ENCODE measurements around the gene PNMA1. TPM values are rescaled to one million over a fixed set of nuclear protein-coding genes. Genes with fewer than 3 reads are reported as not detected.

The PNMA1 gene
- total RNA-seq, 1 experiment from 2014 or later: 24.6 TPM

DNA sequence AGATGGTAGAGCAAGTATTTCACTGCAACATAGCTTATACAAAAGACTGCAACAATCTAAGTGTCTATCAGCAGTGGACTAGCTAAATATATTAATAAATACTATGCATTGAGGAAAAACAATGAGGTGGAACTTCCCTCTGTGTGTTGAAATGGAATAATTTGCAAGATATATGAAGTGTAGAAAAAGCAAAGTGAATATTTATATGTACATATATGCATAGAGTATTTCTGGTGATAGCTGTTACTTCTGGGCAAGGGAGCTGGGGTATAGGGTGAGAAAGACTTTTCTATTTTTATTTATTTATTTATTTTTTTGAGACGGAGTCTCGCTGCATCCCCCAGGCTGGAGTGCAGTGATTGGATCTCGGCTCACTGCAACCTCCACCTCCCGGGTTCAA is 35.5 kb downstream of the PNMA1 start:
- CTCF ChIA-PET: no interaction called here
- DNase-seq (ENCODE audit: low read depth, low spot score): no peak

GRCh38 chr14:73674986-73675385 is 39.2 kb downstream of the PNMA1 start:
- ChIA-PET RAD21 (ENCODE audit: low non-redundant PET in 1 of 2, low total read pairs in 2 of 2, uncharacterized antibody in 2 of 2, unreplicated experiment in 2 of 2) (no interaction called here), POLR2A (no interaction called here), CTCF (interaction anchor here (0.5 to 1.2 kb wide), 2 partner anchors 13 to 85 kb away, joined by 3 to 4 read pairs; a partner anchor contains a TSS)
- intact Hi-C loops (cut with micrococcal nuclease): no loop called here
- no peaks in the 10 kb centered on the region for H4K20me1 ChIP-seq (ENCODE audit: insufficient read depth)
- no peak overlapping the region for H3K27ac ChIP-seq (ENCODE audit: low read depth, low read length)
- no peak overlapping the region for H2AFZ ChIP-seq (ENCODE audit: low read depth, low read length, poor library complexity, severe bottlenecking)
- H3K4me3 ChIP-seq (replicated peaks in 1 of 2; ENCODE audit: low read depth in 1 of 2, low read length in 2 of 2): no peak overlapping the region
- ATAC-seq (no peak), DNase-seq (ENCODE audit: low read depth, low spot score) (no peak)
- TF ChIP-seq JUND (IDR thresholded peaks at IDR 0.05) (no peak), YY1 (IDR thresholded peaks at IDR 0.05; ENCODE audit: extremely low read depth, insufficient replicate concordance, low read depth, low read length) (no peak), FOSL1 (IDR thresholded peaks at IDR 0.05; ENCODE audit: low read depth) (no peak), CBX3 (IDR thresholded peaks at IDR 0.05; ENCODE audit: low read depth) (no peak), EGR1 (IDR thresholded peaks at IDR 0.05; ENCODE audit: low read depth) (no peak), POLR2A (IDR thresholded peaks at IDR 0.05; ENCODE audit: borderline replicate concordance, extremely low read depth, insufficient read depth, insufficient read length) (no peak), SRF (IDR thresholded peaks at IDR 0.05; ENCODE audit: low read depth) (no peak), ATF3 (IDR thresholded peaks at IDR 0.05) (no peak)
- TF ChIP-seq, protein P1, sequence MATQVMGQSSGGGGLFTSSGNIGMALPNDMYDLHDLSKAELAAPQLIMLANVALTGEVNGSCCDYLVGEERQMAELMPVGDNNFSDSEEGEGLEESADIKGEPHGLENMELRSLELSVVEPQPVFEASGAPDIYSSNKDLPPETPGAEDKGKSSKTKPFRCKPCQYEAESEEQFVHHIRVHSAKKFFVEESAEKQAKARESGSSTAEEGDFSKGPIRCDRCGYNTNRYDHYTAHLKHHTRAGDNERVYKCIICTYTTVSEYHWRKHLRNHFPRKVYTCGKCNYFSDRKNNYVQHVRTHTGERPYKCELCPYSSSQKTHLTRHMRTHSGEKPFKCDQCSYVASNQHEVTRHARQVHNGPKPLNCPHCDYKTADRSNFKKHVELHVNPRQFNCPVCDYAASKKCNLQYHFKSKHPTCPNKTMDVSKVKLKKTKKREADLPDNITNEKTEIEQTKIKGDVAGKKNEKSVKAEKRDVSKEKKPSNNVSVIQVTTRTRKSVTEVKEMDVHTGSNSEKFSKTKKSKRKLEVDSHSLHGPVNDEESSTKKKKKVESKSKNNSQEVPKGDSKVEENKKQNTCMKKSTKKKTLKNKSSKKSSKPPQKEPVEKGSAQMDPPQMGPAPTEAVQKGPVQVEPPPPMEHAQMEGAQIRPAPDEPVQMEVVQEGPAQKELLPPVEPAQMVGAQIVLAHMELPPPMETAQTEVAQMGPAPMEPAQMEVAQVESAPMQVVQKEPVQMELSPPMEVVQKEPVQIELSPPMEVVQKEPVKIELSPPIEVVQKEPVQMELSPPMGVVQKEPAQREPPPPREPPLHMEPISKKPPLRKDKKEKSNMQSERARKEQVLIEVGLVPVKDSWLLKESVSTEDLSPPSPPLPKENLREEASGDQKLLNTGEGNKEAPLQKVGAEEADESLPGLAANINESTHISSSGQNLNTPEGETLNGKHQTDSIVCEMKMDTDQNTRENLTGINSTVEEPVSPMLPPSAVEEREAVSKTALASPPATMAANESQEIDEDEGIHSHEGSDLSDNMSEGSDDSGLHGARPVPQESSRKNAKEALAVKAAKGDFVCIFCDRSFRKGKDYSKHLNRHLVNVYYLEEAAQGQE (IDR thresholded peaks at IDR 0.05; ENCODE audit: low read depth): no peak
- no peak overlapping the region for H3K9ac ChIP-seq (ENCODE audit: low read length)
- H3K4me1 ChIP-seq (ENCODE audit: control insufficient read depth in 1 of 2, insufficient read depth in 2 of 2, low read length in 2 of 2): peaks cover 2 to 4% of the 10 kb centered on the region in 2 experiments; a peak in 2 of 4 replicates
- no peak overlapping the region for H3K4me2 ChIP-seq (ENCODE audit: low read length)
- no peaks in the 10 kb centered on the region for H3K79me2 ChIP-seq (ENCODE audit: insufficient read depth, low read length)
- H3K9me2 ChIP-seq (ENCODE audit: insufficient read depth): no peaks in the 10 kb centered on the region
- H3K9me3 ChIP-seq (ENCODE audit: control insufficient read depth in 1 of 2, insufficient read depth in 1 of 2, low read depth in 1 of 2, low read length in 2 of 2): no peaks in the 10 kb centered on the region
- no peaks in the 10 kb centered on the region for H3K36me3 ChIP-seq (ENCODE audit: control insufficient read depth in 1 of 2, insufficient read depth in 2 of 2, low read length in 2 of 2)
- no peaks in the 10 kb centered on the region for H3K27me3 ChIP-seq (ENCODE audit: insufficient read depth, low read length)
- BruUV-seq (replicated peaks): no TSS peak

More for the DNA sequence above, 35.5 kb downstream of the PNMA1 start:
- Histone ChIP-seq H4K20me1 (ENCODE audit: insufficient read depth) (no peaks in the 10 kb centered on the region), H3K4me3 (replicated peaks in 1 of 2; ENCODE audit: low read depth in 1 of 2, low read length in 2 of 2) (no peak overlapping the region), H3K79me2 (ENCODE audit: insufficient read depth, low read length) (no peaks in the 10 kb centered on the region), H3K9me3 (ENCODE audit: control insufficient read depth in 1 of 2, insufficient read depth in 1 of 2, low read depth in 1 of 2, low read length in 2 of 2) (no peaks in the 10 kb centered on the region), H3K36me3 (ENCODE audit: control insufficient read depth in 1 of 2, insufficient read depth in 2 of 2, low read length in 2 of 2) (no peaks in the 10 kb centered on the region), H3K27ac (ENCODE audit: low read depth, low read length) (no peak overlapping the region), H3K9ac (ENCODE audit: low read length) (no peak overlapping the region), H2AFZ (ENCODE audit: low read depth, low read length, poor library complexity, severe bottlenecking) (no peak overlapping the region), H3K4me2 (ENCODE audit: low read length) (no peak overlapping the region), H3K9me2 (ENCODE audit: insufficient read depth) (no peaks in the 10 kb centered on the region), H3K4me1 (ENCODE audit: control insufficient read depth in 1 of 2, insufficient read depth in 2 of 2, low read length in 2 of 2) (peaks cover 2 to 4% of the 10 kb centered on the region in 2 experiments; a peak in 2 of 4 replicates), H3K27me3 (ENCODE audit: insufficient read depth, low read length) (no peaks in the 10 kb centered on the region)
- no peak for ATAC-seq
- no TSS peak for BruUV-seq (replicated peaks)
- ChIA-PET POLR2A (interaction anchor here (0.8 kb wide), 1 partner anchor 14 kb away, joined by 3 read pairs; no protein-coding TSS in a partner anchor), RAD21 (ENCODE audit: low non-redundant PET in 1 of 2, low total read pairs in 2 of 2, uncharacterized antibody in 2 of 2, unreplicated experiment in 2 of 2) (no interaction called here)
- TF ChIP-seq RAD21 (IDR thresholded peaks at IDR 0.05; ENCODE audit: low read depth): no peak
- no peak for TF ChIP-seq SIN3A (IDR thresholded peaks at IDR 0.05; ENCODE audit: low read depth)
- TF ChIP-seq YY1 (IDR thresholded peaks at IDR 0.05; ENCODE audit: extremely low read depth, insufficient replicate concordance, low read depth, low read length): no peak
- no peak for TF ChIP-seq POLR2A (IDR thresholded peaks at IDR 0.05; ENCODE audit: borderline replicate concordance, extremely low read depth, insufficient read depth, insufficient read length)
- no peak for TF ChIP-seq FOSL1 (IDR thresholded peaks at IDR 0.05; ENCODE audit: low read depth)
- TF ChIP-seq ZBTB33 (IDR thresholded peaks at IDR 0.05; ENCODE audit: extremely low read depth, insufficient replicate concordance, low read length): no peak
- no peak for TF ChIP-seq ELF1 (IDR thresholded peaks at IDR 0.05; ENCODE audit: borderline replicate concordance, low read depth)
- intact Hi-C loops (cut with micrococcal nuclease): no loop called here

All from HCT116 (cell line).